Lung (tissue), 12 donors: Measurements from ENCODE around the gene CNN2. TPM values are rescaled to one million over a fixed set of nuclear protein-coding genes. Genes with fewer than 3 reads are reported as not detected.

Experiments used
- ATAC-seq: fragments of 200-7000 bp; cut with Tn5 transposase; one replicate; pipeline ENCODE4 v1.9.1; 2020; ENCODE audit warnings: moderate number of reproducible peaks; ENCODE audit not compliant: insufficient read depth, low FRiP score
- DNase-seq, 3 donors: peaks; one replicate each; pipeline ENCODE4 v3.0.0-alpha.2; 2013 to 2017
- H3K27ac ChIP-seq, 2 donors: one replicate each; pipeline ENCODE4 v1.5.1; 2013; ENCODE audit warnings: mild to moderate bottlenecking in 2 of 2, moderate library complexity in 2 of 2, control low read depth in 1 of 2, inconsistent platforms in 1 of 2, low read depth in 1 of 2, low read length in 1 of 2
- H3K27me3 ChIP-seq, 3 donors: one replicate each; pipeline ENCODE4 v1.5.1; 2013; ENCODE audit warnings: low read length in 2 of 3; ENCODE audit not compliant: control insufficient read depth in 3 of 3, insufficient read depth in 3 of 3
- H3K36me3 ChIP-seq, 4 donors: one replicate each; pipeline ENCODE4 v1.5.1; 2013; ENCODE audit warnings: low read length in 4 of 4, mild to moderate bottlenecking in 1 of 4, moderate library complexity in 1 of 4; ENCODE audit not compliant: control insufficient read depth in 4 of 4, insufficient read depth in 4 of 4
- H3K4me1 ChIP-seq, 5 donors: one replicate each; pipeline ENCODE4 v1.5.1; 2013; ENCODE audit warnings: low read length in 5 of 5, mild to moderate bottlenecking in 2 of 5, moderate library complexity in 1 of 5; ENCODE audit not compliant: control insufficient read depth in 5 of 5, insufficient read depth in 5 of 5
- H3K4me3 ChIP-seq: one replicate; pipeline ENCODE4 v1.5.1; 2013; ENCODE audit warnings: mild to moderate bottlenecking, control low read depth, moderate library complexity
- H3K9ac ChIP-seq, 2 donors: one replicate each; pipeline ENCODE4 v1.5.1; 2013; ENCODE audit warnings: low read length in 2 of 2, control low read depth in 1 of 2; ENCODE audit not compliant: insufficient read depth in 1 of 2
- H3K9me3 ChIP-seq, 4 donors: one replicate each; pipeline ENCODE4 v1.5.1; 2013; ENCODE audit warnings: low read length in 3 of 4, mild to moderate bottlenecking in 1 of 4, moderate library complexity in 1 of 4; ENCODE audit not compliant: control insufficient read depth in 4 of 4, insufficient read depth in 3 of 4
- WGBS, 2 donors: extraction: QIAGEN DNeasy Blood & Tissue Kit; methylation state at CpG; one replicate each; pipeline ENCODE4 v1.1.7; 2013; 5-methylcytosine and 5-hydroxymethylcytosine counted together
- polyA plus RNA-seq, 2 donors: library from polyadenylated mRNA; stranded (reverse); fragments of 200-250 nt; gene quantifications; one replicate each; pipeline ENCODE4 v1.2.1, GENCODE V29; 2013
- total RNA-seq, 2 donors: library from RNA; depleted of rRNA in 1 of 2; stranded (reverse); fragments of >200 nt in 1 of 2; gene quantifications; one replicate each; pipeline ENCODE4 v1.2.1, GENCODE V29; 2014 to 2021
- TF ChIP-seq, protein P1 (sequence below): IDR thresholded peaks from 2 replicates; pipeline ENCODE4 v1.5.1; 2012; ENCODE audit warnings: mild to moderate bottlenecking; ENCODE audit errors: control extremely low read depth, extremely low read depth
- donor health status: control.
- donor health status: control.
- donor health status: Bipolar disorder and iron deficiency.
- donor health status: healthy.
- donor health status: DM: yes; HTN: yes; CAD: no.

Gene CNN2
- total and polyA plus RNA-seq, 4 donors: 161 to 236 (median 180) TPM

DNA sequence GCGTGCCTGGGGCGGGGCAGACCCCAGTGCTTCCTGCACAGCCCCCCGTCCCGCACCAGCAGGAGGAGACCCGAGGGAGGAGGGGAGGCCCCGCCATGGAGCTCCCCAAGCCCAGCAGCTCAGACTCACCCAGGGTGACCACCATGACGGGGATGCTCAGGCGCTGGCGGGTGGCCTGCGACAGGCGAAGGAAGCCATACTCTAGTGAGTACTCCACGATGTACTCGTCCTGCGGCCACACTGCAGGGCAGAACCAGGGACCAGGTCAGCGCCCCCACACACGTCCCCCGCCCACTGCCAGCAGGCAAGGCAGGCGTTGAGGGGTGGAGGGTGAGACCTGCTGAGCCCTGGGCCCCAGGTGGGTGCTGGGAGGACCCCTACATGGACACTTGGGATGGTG is 14.1 kb upstream of the CNN2 start:
- H3K9ac ChIP-seq: no peak overlapping the region
- H3K27me3 ChIP-seq: no peaks in the 10 kb centered on the region
- no peak for DNase-seq
- H3K9me3 ChIP-seq: peaks cover 0 to 2% (median 0%) of the 10 kb centered on the region in 4 donors
- H3K4me1 ChIP-seq: peaks cover 0 to 45% (median 11%) of the 10 kb centered on the region in 5 donors
- ATAC-seq: no peak
- TF ChIP-seq, protein P1, sequence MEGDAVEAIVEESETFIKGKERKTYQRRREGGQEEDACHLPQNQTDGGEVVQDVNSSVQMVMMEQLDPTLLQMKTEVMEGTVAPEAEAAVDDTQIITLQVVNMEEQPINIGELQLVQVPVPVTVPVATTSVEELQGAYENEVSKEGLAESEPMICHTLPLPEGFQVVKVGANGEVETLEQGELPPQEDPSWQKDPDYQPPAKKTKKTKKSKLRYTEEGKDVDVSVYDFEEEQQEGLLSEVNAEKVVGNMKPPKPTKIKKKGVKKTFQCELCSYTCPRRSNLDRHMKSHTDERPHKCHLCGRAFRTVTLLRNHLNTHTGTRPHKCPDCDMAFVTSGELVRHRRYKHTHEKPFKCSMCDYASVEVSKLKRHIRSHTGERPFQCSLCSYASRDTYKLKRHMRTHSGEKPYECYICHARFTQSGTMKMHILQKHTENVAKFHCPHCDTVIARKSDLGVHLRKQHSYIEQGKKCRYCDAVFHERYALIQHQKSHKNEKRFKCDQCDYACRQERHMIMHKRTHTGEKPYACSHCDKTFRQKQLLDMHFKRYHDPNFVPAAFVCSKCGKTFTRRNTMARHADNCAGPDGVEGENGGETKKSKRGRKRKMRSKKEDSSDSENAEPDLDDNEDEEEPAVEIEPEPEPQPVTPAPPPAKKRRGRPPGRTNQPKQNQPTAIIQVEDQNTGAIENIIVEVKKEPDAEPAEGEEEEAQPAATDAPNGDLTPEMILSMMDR: no peak
- no peak overlapping the region for H3K27ac ChIP-seq
- H3K36me3 ChIP-seq: peaks cover 3 to 70% (median 18%) of the 10 kb centered on the region in 4 donors
- no peak overlapping the region for H3K4me3 ChIP-seq
- WGBS, 2 donors: 95 to 96% methylated on average over 17 to 18 of the region's 18 CpGs

DNA sequence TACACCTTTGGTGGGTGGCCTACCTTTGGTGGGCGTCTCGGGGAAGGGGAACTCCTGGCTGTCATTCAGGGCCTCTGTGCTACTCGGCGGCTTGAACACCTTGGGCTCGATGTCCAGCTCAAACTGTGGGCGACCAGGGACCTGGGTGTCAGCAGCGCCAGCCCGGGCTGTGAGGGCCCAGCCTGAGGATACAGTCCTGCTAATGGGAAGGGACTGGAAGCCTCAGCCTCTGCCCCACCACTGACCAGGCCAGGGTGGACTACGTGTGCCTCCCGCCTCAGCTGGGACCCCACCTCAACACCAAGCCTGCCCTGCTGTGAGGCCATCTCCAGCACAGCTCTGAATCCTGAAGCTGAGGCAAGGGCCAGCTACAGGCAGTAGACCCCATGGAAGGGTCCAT is 13.2 kb upstream of the CNN2 start:
- TF ChIP-seq, protein P1: no peak
- H3K27ac ChIP-seq: no peak overlapping the region
- peaks cover 3 to 70% (median 18%) of the 10 kb centered on the region in 4 donors for H3K36me3 ChIP-seq
- WGBS, 2 donors: 96 to 97% methylated on average over 10 of the region's 10 CpGs
- ATAC-seq (no peak), DNase-seq (no peak)
- H3K9me3 ChIP-seq: peaks cover 0 to 2% (median 0%) of the 10 kb centered on the region in 4 donors
- H3K27me3 ChIP-seq: no peaks in the 10 kb centered on the region
- H3K9ac ChIP-seq: no peak overlapping the region
- no peak overlapping the region for H3K4me3 ChIP-seq
- H3K4me1 ChIP-seq: peaks cover 0 to 54% (median 15%) of the 10 kb centered on the region in 5 donors

DNA sequence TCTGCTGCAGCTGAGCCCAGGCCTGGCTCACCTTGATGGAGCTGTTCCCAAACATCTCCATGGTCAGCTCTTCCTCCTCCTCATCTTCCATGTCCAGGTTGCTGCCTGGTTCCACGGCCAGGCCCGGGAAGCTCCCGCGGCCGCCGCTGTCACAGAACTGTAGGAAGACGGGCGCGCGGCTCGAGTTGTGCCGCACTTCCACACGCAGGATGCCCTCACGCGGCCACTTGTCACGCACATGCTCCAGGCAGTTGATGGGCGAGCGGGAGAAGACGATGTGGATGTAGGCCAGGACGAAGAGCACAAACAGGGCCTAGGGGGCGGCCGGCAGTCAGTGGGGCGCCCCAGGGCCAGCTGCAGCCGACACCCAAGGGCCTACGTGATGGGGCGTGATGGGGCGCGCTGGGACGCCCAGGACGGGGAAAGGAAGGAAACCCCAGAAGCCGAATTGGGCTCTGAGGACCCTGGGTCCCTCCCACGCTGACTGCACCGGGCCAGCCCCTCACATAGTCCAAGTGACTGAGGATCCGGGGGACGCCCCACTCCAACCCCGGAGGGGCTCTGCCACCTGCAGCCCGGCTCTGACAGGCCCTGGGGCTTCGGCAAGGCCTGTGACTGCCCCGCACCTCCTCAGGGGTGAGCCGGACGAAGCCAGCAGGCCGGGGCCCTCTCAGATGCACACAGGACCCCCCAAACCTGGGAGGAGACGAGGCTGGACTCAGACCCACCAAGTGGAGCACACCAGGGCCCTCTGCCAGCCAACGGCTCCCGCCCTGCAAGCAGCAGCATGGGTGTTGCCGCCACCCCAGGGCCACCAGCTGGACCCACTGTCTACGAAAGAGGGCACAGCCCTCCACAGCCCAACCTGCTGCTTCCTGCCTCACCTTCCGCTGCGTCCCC is 12.0 kb upstream of the CNN2 start:
- Histone ChIP-seq H3K27me3 (no peaks in the 10 kb centered on the region), H3K4me3 (no peak overlapping the region), H3K36me3 (peaks cover 3 to 64% (median 18%) of the 10 kb centered on the region in 4 donors), H3K27ac (no peak overlapping the region), H3K4me1 (peaks cover 3 to 53% (median 12%) of the 10 kb centered on the region in 5 donors), H3K9me3 (no peaks in the 10 kb centered on the region), H3K9ac (no peak overlapping the region)
- ATAC-seq (no peak), DNase-seq (no peak)
- TF ChIP-seq, protein P1: no peak
- whole genome bisulfite sequencing, 2 donors: 94 to 97% methylated on average over 47 to 49 of the region's 49 CpGs
